Skeletal muscle cell (primary cell): ENCODE results near the gene C12orf56.
"Not testable (repeated sequence)": the region's sequence is repeated elsewhere in the genome, so short reads cannot be mapped to it uniquely, and the experiment has no call there.

ENCODE experiments used
- DNase-seq: peaks from one replicate; pipeline ENCODE4 v3.0.0-alpha.2; 2010; ENCODE audit warnings: low read depth
- H3K4me3 ChIP-seq: 2 replicates; pipeline ENCODE4 v1.5.1; 2011; ENCODE audit warnings: low read depth, mild to moderate bottlenecking, control low read depth, low read length, moderate library complexity

C12orf56 gene

DNA sequence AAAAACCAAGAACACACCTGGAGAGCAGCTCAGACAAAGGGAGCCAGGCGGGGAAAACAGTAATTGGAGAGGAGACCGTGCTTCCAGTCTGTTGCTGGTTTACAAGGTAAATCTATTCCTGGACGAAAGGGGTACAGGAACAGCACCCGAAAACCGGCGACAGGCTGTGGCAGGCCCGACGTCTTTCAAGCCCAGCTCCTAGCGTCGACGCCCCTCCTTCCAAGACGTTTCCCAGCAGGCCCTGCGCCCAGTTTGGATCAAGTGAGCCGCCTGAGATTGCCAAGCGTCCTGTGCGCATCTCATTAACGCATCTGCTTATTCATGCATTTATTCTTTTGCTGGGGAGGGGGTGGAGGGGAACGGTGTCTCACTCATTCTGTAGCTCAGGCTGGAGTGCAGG is 1.4 kb downstream of the C12orf56 start:
- DNase-seq, result no peak
- no peak overlapping the region for H3K4me3 ChIP-seq

DNA sequence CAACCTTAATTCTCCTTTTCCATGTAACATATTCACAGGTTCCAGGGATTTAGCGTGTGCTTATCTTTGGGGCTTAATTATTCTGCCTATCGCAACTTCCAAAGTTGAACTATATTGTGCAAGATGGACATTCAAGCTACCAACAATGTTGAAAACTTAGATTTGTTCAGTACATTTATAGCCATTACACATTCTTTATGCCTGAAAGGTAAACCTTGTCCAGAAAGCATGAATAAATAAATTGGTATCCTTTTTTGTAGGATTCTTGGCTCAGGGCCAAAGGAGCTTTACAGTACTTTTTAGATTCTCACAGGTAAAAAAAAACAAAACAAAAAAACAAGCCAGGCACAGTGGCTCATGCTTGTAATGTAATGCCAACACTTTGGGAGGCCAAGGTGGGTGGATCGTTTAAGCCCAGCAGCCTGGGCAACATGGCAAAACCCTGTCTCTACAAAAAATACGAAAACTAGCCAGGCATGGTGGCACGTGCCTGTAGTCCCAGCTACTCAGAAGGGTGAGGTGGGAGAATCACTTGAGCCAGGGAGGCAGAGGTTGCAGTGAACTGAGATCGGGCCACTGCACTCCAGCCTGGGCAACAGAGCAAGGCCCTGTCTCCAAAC is 3.3 kb downstream of the C12orf56 start:
- no peak overlapping the region for H3K4me3 ChIP-seq
- no peak for DNase-seq

DNA sequence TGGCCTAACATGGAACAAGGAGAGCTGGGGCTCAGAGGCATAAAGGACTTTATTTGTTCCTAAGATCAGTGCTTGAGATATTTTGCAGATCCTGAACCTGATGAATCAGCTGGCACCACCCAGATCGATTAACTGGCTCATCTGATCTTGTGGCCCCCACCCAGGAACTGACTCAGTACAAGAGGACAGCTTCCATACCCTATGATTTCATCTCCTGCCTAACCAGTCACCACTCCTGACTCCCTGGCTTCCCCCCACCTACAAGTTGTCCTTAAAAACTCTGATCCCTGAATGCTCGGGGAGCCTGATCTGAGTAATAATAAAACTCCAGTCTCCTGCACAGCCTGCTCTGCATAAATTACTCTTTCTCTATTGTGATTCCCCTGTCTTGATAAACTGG is 5.1 kb downstream of the C12orf56 start:
- no peak for DNase-seq
- H3K4me3 ChIP-seq, result no peak overlapping the region

DNA sequence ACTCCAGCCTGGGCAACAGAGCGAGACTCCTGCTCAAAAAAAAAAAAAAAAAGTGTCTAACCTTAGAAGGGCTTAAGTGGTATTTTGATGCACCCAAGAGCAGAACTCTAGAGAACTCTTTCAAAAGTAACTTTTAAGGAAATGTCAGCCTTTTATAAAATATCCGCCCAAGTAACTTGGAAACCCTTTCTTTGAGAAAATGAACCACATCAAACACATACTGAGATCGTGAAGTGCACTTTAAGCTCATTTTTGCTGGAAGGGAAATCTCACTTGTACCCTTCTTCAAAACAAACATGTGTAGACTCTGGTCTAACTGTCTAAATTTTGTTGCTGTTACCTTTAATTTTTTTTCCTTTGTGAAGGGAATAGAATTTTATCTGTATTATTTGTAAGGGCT is 5.5 kb downstream of the C12orf56 start:
- H3K4me3 ChIP-seq, result no peak overlapping the region
- DNase-seq, result no peak

DNA sequence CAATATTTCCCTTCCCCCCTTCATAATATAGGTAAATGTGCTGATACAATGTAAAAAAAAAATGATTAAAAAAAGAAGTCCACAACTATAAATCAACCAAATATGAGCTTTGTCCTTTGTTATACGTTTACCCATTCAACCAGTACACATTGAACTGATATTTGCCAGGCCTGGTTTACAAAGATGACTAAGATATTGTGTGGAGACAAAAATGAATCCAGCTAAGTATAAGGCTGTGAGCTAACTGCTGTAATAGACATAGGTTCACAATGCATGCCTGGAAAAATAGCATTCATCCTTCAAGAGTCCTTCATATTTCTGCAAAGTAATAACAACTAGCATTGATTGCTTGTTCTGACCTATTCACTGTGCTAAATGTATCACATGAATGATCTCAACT is 6.9 kb downstream of the C12orf56 start:
- no peak overlapping the region for H3K4me3 ChIP-seq
- no peak for DNase-seq

DNA sequence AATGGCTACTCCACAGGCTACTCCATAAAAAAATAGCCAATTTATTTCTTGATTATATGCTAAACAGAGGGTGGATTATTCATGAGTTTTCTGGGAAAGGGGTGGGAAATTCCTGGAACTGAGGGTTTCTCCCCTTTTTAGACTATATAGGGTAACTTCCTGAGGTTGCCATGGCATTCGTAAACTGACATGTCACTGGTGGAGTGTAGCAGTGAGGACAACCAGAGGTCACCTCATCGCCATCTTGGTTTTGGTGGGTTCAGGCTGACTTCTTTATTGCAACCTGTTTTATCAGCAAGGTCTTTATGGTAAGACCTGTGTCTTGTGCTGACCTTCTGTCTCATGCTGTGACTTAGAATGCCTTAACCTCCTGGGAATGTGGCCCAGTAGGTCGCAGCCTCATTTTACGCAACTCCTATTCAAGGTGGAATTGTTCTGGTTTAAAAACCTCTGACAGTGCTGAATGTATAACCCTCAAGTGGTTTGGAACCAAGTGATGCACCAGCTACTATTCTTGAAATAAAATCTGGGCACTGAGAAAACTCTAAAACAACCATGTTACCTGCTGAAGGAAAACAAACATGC is 27.7 kb downstream of the C12orf56 start:
- no peak for DNase-seq
- H3K4me3 ChIP-seq, result no peak overlapping the region

DNA sequence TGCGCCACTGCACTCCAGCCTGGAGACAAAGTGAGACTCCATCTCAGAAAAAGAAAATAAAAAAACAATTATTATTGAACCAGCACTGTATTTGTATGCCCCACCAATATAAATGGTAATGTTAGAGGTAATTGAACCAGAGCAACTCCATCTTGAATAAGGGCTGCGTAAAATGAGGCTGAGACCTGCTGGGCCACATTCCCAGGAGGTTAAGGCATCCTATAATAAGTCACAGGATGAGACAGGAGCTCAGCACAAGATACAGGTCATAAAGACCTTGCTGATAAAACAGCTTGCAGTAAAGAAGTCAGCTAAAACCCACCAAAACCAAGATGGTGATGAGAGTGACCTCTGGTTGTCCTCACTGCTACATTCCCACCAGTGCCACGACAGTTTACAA is 29.4 kb downstream of the C12orf56 start:
- H3K4me3 ChIP-seq, result not testable (repeated sequence)

DNA sequence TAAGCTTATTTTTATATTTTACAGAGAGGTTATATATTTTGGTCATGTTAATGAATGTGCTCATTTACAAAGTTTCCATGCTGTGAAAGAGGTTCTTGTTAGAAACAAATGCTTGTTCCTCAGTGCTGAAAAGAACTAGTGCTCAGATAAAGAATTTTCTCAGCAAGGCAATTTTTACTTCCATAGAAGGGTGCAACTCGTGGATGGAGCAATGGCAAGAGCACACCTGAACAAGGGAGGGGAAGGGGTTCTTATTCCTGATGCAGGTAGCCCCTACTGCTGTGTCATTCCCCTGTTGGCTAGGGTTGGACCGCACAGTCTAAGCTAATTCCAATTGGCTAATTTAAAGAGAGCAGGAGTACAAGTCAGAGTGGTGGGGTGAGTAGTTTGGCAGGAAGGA is 34.3 kb downstream of the C12orf56 start:
- DNase-seq, H3K4me3 ChIP-seq: not testable (repeated sequence)

More for the DNA sequence above, 29.4 kb downstream of the C12orf56 start:
- DNase-seq, result not testable (repeated sequence)

DNA sequence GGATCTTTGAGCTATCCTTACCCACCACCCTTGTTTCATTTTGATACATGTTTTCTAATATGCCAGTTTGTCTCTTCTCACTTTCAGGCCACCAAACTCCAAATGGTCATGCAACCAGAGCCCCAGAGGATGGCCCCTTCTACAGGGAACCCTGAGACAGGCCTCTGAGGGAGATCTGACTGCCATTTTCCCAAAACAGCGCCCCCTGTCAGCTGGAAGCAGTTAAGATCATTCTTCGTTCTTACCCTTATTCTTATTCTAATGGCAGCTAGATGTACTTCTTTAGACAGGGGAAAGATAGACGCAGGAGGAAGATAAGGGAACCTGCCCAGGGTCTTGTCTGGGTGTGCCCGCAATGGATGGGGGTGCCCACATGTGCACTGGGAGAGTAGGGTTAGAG is 38.4 kb downstream of the C12orf56 start:
- H3K4me3 ChIP-seq, result no peak overlapping the region
- no peak for DNase-seq

DNA sequence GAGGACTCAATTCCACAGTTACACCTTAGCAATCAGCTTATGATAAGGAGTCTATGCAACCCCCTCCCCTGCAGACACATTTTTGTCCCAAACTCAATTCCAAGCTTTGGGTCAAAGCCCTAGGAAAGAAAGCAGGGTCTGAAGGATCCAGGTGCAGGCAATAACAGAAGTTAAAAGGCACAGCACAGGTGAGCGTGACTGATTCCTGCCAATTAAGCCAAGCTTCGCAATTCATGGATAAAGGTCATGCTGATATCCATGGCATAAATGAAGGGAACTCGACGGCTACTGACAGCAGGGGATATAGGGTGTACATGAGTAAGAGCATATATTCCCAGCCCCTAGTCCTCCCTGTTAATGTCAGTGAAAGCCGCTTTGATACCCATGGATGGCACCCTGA is 39.3 kb downstream of the C12orf56 start:
- no peak overlapping the region for H3K4me3 ChIP-seq
- DNase-seq, result no peak

DNA sequence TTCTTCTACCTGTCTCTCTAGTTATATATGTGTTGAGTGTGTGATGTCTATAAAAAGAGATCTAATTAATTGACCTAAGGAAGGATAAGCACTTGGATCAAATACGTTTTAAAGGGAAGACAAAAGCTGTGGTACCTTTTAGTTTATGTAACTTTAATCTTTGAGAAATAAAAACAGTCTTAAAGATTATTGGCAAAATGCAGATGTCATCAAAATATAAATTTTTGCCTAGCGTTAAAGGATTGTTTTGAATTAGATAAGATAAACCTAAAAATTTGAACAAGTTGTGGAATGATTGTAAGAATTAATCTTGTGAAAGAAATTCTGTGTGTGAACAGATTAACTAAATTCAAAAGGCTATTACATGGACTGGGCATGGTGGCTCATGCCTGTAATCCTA is 42.9 kb downstream of the C12orf56 start:
- no peak for DNase-seq
- no peak overlapping the region for H3K4me3 ChIP-seq

DNA sequence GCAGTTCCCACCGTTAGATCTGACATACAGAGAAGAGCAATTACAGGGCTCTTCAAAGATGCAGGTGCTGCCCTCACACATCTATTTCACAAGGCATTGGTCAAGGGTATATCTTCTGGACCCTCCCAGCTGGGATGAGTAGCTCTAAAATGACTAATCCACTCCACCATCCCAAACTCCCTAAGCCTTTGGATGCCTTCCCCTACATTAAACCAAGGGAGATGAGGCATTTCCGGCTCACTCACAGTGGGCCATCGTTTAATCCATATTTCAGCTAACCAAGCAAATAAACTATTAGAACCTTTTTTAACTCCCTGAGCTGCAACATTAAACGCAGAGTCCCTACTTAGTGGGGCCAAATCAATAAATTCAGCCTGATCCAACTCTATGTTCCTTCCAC is 45.9 kb downstream of the C12orf56 start:
- not testable (repeated sequence) for DNase-seq

DNA sequence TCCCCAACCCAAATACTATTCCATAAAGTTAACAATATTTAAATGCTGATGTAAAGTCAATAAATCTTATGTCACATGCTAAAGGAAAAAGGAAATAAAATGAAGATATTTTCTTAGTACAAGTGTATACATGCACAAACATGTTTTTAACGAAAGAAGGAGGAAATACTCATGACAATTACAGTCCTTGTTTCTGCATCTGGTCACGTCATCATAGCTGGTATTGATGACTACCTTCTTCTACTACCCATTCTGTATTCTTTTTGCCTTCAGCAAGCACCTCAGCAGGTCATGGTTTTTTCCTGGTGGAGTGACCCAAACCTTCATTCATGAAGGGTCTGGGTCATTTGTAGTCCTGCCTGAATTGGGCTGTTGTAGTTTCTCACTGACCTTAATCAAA is 50.0 kb downstream of the C12orf56 start:
- not testable (repeated sequence) for DNase-seq, H3K4me3 ChIP-seq

More for the DNA sequence above, 45.9 kb downstream of the C12orf56 start:
- H3K4me3 ChIP-seq, result not testable (repeated sequence)

DNA sequence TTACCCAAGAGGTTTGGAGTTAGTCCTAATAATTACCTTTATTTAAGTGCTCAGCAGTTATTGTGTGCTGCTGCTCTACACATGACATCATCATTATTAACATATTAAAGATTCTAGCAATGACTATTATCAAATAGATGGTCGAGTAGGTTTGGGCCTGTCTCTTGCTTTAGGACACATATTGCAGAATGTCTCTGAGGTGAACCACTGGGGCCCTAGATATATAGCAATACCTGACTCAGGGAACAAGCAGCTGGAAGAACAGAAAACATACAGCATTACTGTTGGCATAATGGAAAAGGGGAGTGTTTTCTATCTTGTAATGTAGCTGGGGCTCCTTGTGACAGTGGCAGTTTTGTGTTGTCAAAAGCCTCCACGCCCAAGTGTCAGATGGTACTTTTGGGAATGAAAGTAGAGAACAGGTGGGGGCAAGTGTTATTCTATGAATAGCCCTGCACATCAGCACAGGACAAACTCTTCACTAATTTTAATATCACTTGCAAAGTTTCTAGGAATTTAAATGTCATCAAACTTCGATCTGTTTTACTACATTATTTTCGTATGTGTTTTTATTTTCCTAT is 54.6 kb downstream of the C12orf56 start:
- DNase-seq, result no peak
- H3K4me3 ChIP-seq, result no peak overlapping the region

DNA sequence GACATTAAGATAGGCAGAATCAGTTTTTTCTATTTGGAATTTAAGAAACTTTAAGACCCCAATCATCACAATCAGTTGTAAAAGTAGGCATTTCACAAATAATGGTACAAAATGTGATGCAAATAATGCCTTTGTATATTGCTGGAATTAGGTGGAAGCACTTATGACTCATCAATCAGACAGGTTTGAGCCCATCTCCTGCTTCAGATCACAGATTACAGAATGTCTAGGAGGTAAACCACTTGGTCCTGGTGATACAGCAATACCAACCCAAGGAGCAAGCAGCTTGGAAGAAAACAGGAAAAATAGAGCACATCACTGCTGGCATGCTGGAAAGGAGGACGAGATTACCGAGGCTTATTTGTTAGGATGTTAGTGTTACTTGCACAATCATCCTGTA is 57.6 kb downstream of the C12orf56 start:
- DNase-seq, result no peak
- no peak overlapping the region for H3K4me3 ChIP-seq

DNA sequence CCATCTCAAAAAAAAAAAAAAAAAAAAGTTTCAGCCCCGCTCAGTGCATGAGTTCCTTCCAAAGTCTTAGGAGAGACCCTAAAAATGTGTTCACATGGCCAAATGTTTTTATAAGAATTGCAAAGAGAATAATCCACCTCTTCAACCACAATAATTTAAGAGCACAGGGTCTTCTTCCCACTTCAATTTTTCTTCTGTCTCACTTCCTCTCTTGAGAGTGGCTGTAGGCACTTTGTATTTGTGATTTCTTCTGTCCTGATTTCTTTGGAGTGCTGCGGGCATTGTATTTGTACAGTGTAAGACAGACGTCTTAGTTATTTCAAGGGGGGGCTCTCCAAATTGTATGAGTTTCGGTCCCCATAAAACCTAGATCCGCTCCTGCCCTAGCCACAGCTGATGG is 58.3 kb downstream of the C12orf56 start:
- no peak overlapping the region for H3K4me3 ChIP-seq
- no peak for DNase-seq

DNA sequence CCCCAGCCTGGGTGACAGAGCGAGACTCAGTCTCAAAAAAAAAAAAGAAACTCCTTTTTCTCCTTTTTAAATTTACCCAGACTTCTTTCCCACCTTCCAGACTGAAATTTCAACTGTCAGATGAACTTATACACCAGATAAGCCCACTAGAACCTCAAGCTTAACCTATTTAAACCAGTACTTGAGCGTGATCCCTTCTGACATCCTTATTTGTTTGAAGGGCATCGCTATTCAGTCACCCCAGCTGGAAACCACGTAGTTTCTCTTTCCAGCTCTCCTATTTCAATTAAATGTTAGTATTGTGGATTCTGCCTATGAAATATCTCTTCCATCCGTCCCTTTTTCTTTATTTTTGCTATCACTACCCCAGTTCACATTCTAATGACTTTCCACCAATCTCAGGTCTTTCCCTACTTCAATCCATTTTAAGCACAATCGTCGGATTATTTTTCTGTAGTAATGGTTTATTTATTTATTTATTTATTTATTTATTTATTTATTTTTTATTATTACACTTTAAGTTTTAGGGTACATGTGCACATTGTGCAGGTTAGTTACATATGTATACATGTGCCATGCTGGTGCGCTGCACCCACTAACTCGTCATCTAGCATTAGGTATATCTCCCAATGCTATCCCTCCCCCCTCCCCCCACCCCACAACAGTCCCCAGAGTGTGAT is 61.4 kb downstream of the C12orf56 start:
- not testable (repeated sequence) for DNase-seq, H3K4me3 ChIP-seq

DNA sequence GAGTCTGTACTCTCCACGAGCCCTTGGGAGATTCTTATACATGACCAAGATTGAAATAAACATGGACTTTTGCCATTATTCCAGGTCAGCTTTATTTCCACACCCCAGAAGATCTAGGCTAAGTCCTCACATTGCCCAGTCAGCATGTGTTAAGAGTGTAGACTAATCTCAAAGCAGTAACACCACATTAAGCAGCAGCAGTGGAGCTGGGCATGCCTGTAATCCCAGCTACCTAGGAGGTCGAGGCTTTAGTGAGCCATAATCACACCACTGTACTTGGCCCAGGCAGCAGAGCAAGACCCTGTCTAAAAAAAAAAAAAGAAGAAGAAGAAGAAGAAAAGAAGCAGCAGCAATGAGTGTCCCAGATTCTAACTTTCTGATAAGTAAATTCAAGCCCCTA is 65.5 kb downstream of the C12orf56 start:
- DNase-seq, result no peak
- H3K4me3 ChIP-seq, result no peak overlapping the region

DNA sequence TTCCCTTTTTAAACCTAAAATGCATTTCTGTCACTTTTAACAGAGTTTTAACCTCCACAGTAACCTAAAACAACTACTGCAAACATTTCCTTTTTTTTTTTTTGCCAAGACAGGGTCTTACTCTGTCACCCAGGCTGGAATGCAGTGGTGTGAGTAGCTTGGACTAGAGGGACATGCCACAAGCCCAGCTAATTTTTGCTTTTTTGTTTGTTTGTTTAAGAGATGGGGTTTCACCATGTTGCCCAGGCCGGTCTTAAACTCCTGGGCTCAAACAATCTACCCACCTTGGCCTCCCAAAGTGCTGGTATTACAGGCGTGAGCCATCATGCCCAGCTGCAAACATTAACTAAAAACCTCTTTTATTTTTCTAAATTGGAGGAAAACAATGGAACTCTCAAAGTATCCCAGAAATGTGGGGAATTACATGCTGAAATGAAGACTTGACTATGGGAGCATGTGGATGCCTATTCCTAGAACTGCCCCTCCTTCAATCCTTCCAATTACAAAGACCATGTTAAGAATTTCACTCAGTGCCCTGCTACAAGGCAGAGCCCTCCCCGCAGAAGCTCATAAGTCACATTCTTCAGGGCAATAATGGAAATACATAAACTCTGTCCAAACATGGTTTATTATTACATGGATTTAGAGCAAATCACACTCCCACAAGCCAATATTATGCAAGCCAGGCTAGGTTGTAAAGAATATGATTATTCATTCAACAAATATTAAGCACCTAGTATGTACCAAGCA is 66.9 kb downstream of the C12orf56 start:
- no peak overlapping the region for H3K4me3 ChIP-seq
- no peak for DNase-seq

DNA sequence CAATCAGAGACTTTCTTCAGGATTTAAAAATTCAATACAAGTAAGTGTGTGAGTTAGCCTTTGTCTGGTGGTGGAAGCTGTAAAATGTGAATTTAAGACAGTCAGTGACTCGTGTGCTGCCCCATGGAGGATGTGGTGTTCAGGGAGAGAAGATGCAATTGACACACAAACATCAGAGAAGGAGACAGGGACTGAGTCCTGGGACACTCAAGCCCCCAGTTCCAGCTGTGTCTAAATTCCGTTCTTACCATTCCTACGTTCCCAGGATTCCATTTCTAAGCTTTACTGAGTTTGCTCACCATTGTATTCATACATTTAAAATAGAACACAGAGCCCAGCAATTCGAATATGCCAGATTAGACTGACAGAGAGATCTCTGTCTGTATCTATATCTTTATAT is 67.6 kb downstream of the C12orf56 start:
- H3K4me3 ChIP-seq, result no peak overlapping the region
- DNase-seq, result no peak
